Stimulated activated CD4-positive, alpha-beta T cell treated with anti-CD3 and anti-CD28 coated beads, Interleukin-15, amount 100 ng/mL, for 1 hour (primary cell): ENCODE data around the gene ATP5PD.
"Not testable (repeated sequence)": the region's sequence is repeated elsewhere in the genome, so short reads cannot be mapped to it uniquely, and the experiment has no call there.

ENCODE experiments used
- DNase-seq, 2 donors: peaks; one replicate each; pipeline ENCODE4 v3.0.0-alpha.2; 2020; ENCODE audit warnings: low read depth in 1 of 2, low spot score in 1 of 2

ATP5PD gene

GRCh38 chr17:75077496-75078283, 30.9 kb upstream of the ATP5PD start:
- DNase-seq, result peak; percentile 23 to 35

GRCh38 chr17:75077072-75077495, 30.3 kb upstream of the ATP5PD start:
- DNase-seq, result no peak

GRCh38 chr17:75075597-75076336, 29.0 kb upstream of the ATP5PD start:
- no peak for DNase-seq

- no peak for DNase-seq
Observed at GRCh38 chr17:75074532-75074931, 27.8 kb upstream of the ATP5PD start.

- DNase-seq, result no peak
Observed at GRCh38 chr17:75073618-75074047, 26.9 kb upstream of the ATP5PD start.

- DNase-seq, result not testable (repeated sequence)
Observed at GRCh38 chr17:75072909-75073308, 26.1 kb upstream of the ATP5PD start.

GRCh38 chr17:75071478-75072271, 24.9 kb upstream of the ATP5PD start:
- DNase-seq, result not testable (repeated sequence)

GRCh38 chr17:75069783-75070182, 23.0 kb upstream of the ATP5PD start:
- DNase-seq, result no peak

GRCh38 chr17:75068750-75069149, 22.0 kb upstream of the ATP5PD start:
- no peak for DNase-seq

GRCh38 chr17:75067856-75068255, 21.1 kb upstream of the ATP5PD start:
- DNase-seq, result no peak

- no peak for DNase-seq
Observed at GRCh38 chr17:75065562-75066151, 18.9 kb upstream of the ATP5PD start.

GRCh38 chr17:75064867-75065561, 18.2 kb upstream of the ATP5PD start:
- DNase-seq, result no peak

GRCh38 chr17:75064460-75064859, 17.7 kb upstream of the ATP5PD start:
- DNase-seq, result no peak

GRCh38 chr17:75064040-75064439, 17.3 kb upstream of the ATP5PD start:
- DNase-seq, result no peak

- no peak for DNase-seq
Observed at GRCh38 chr17:75063626-75064025, 16.9 kb upstream of the ATP5PD start.

GRCh38 chr17:75063201-75063600, 16.4 kb upstream of the ATP5PD start:
- DNase-seq, result no peak

GRCh38 chr17:75061618-75062017, 14.8 kb upstream of the ATP5PD start:
- no peak for DNase-seq

GRCh38 chr17:75061055-75061438, 14.3 kb upstream of the ATP5PD start:
- no peak for DNase-seq

GRCh38 chr17:75060434-75061054, 13.8 kb upstream of the ATP5PD start:
- no peak for DNase-seq
